ENCODE measurements around the gene INSRR.

INSRR gene

GRCh38 chr1:156862584-156862983 lies 3.7 kb upstream of the INSRR start:
- CTCF ChIA-PET, result interaction anchor here (4.2 to 12.2 kb wide), 6 partner anchors 16 to 172 kb away, joined by 30 to 282 read pairs (median 66); partner anchors contain the start of genes ISG20L2, METTL25B and PEAR1
- POLR2A ChIA-PET, result no interaction called here
- 100% methylated on average over 1 of the region's 6 CpGs for WGBS (ENCODE audit: insufficient coverage)

GRCh38 chr1:156860628-156861423 lies 1.9 kb upstream of the INSRR start, which contains the start of gene NTRK1:
Gene NTRK1, plus strand, starts transcription at chr1:156860865. Its CDS starts 70 bp downstream, at chr1:156860935.
- Histone ChIP-seq H3K27ac (ENCODE audit: insufficient read depth in 1 of 2, low read depth in 1 of 2, low read length in 2 of 2, poor library complexity in 1 of 2, severe bottlenecking in 2 of 2) (no peak within 1 kb of the TSS), H3K36me3 (ENCODE audit: control insufficient read depth in 4 of 4, insufficient read depth in 4 of 4, low read length in 3 of 4) (no peaks in the 10 kb centered on the region), H3K9me3 (ENCODE audit: control extremely low read depth in 1 of 5, control insufficient read depth in 4 of 5, insufficient read depth in 2 of 5, low read depth in 1 of 5, low read length in 4 of 5) (no peaks in the 10 kb centered on the region), H3K27me3 (replicated peaks in 2 of 5; ENCODE audit: control insufficient read depth in 4 of 5, insufficient read depth in 5 of 5, low read length in 4 of 5) (peaks cover 0 to 78% (median 47%) of the 10 kb centered on the region in 5 experiments), H3K4me3 (ENCODE audit: control insufficient read depth in 1 of 7, extremely low read depth in 1 of 7, insufficient read depth in 4 of 7, low read depth in 2 of 7, low read length in 6 of 7) (peak within 1 kb of the TSS; percentile 22 to 69 (median 54)), H3K4me1 (ENCODE audit: control extremely low read depth in 1 of 4, control insufficient read depth in 4 of 4, insufficient read depth in 4 of 4, low read length in 3 of 4) (peaks cover 2 to 46% (median 45%) of the 10 kb centered on the region in 4 experiments)
- DNase-seq, result peak; percentile 52 to 78 (median 72)
- CTCF ChIA-PET, result interaction anchor here (0.7 to 12.2 kb wide), 36 partner anchors 10 to 176 kb away, joined by 3 to 282 read pairs (median 5); partner anchors contain the start of genes ISG20L2, METTL25B, PEAR1 and SH2D2A
- WGBS (ENCODE audit: insufficient coverage), result 4% methylated on average over 53 of the region's 69 CpGs
- POLR2A ChIA-PET, result interaction anchor here (0.8 kb wide), 1 partner anchor 113 kb away, joined by 4 read pairs; no protein-coding TSS in a partner anchor

More at GRCh38 chr1:156862584-156862983, 3.7 kb upstream of the INSRR start:
- H3K36me3 ChIP-seq (ENCODE audit: control insufficient read depth in 4 of 4, insufficient read depth in 4 of 4, low read length in 3 of 4), result no peaks in the 10 kb centered on the region
- peaks cover 0 to 65% (median 38%) of the 10 kb centered on the region in 5 experiments for H3K27me3 ChIP-seq (replicated peaks in 2 of 5; ENCODE audit: control insufficient read depth in 4 of 5, insufficient read depth in 5 of 5, low read length in 4 of 5)
- no peaks in the 10 kb centered on the region for H3K9me3 ChIP-seq (ENCODE audit: control extremely low read depth in 1 of 5, control insufficient read depth in 4 of 5, insufficient read depth in 2 of 5, low read depth in 1 of 5, low read length in 4 of 5)
- no peak overlapping the region for H3K4me3 ChIP-seq (ENCODE audit: control insufficient read depth in 1 of 7, extremely low read depth in 1 of 7, insufficient read depth in 4 of 7, low read depth in 2 of 7, low read length in 6 of 7)
- H3K4me1 ChIP-seq (ENCODE audit: control extremely low read depth in 1 of 4, control insufficient read depth in 4 of 4, insufficient read depth in 4 of 4, low read length in 3 of 4), result peaks cover 2 to 62% (median 59%) of the 10 kb centered on the region in 4 experiments
- peak overlapping the region in 1 of 2 experiments; percentile 40 for H3K27ac ChIP-seq (ENCODE audit: insufficient read depth in 1 of 2, low read depth in 1 of 2, low read length in 2 of 2, poor library complexity in 1 of 2, severe bottlenecking in 2 of 2)
- DNase-seq, result no peak

GRCh38 chr1:156860113-156860627 lies 1.3 kb upstream of the INSRR start:
- no peaks in the 10 kb centered on the region for H3K36me3 ChIP-seq (ENCODE audit: control insufficient read depth in 4 of 4, insufficient read depth in 4 of 4, low read length in 3 of 4)
- H3K27me3 ChIP-seq (replicated peaks in 2 of 5; ENCODE audit: control insufficient read depth in 4 of 5, insufficient read depth in 5 of 5, low read length in 4 of 5), result peaks cover 0 to 78% (median 47%) of the 10 kb centered on the region in 5 experiments
- peak; percentile 31 to 61 (median 57) for DNase-seq
- peaks cover 2 to 43% (median 39%) of the 10 kb centered on the region in 4 experiments for H3K4me1 ChIP-seq (ENCODE audit: control extremely low read depth in 1 of 4, control insufficient read depth in 4 of 4, insufficient read depth in 4 of 4, low read length in 3 of 4)
- ChIA-PET CTCF (interaction anchor here (0.7 to 12.2 kb wide), 46 partner anchors 8 to 212 kb away, joined by 3 to 282 read pairs (median 4); partner anchors contain the start of genes ISG20L2, METTL25B, MRPL24 and PEAR1), POLR2A (interaction anchor here (0.6 to 1.3 kb wide), 2 partner anchors 14 to 134 kb away, joined by 3 read pairs; no protein-coding TSS in a partner anchor)
- H3K4me3 ChIP-seq (ENCODE audit: control insufficient read depth in 1 of 7, extremely low read depth in 1 of 7, insufficient read depth in 4 of 7, low read depth in 2 of 7, low read length in 6 of 7), result peak overlapping the region; percentile 22 to 69 (median 54)
- H3K9me3 ChIP-seq (ENCODE audit: control extremely low read depth in 1 of 5, control insufficient read depth in 4 of 5, insufficient read depth in 2 of 5, low read depth in 1 of 5, low read length in 4 of 5), result no peaks in the 10 kb centered on the region
- no peak overlapping the region for H3K27ac ChIP-seq (ENCODE audit: insufficient read depth in 1 of 2, low read depth in 1 of 2, low read length in 2 of 2, poor library complexity in 1 of 2, severe bottlenecking in 2 of 2)
- 1% methylated on average over 34 of the region's 35 CpGs for WGBS (ENCODE audit: insufficient coverage)

- Histone ChIP-seq H3K27ac (ENCODE audit: insufficient read depth in 1 of 2, low read depth in 1 of 2, low read length in 2 of 2, poor library complexity in 1 of 2, severe bottlenecking in 2 of 2) (no peak overlapping the region), H3K27me3 (replicated peaks in 2 of 5; ENCODE audit: control insufficient read depth in 4 of 5, insufficient read depth in 5 of 5, low read length in 4 of 5) (peaks cover 0 to 78% (median 48%) of the 10 kb centered on the region in 5 experiments), H3K9me3 (ENCODE audit: control extremely low read depth in 1 of 5, control insufficient read depth in 4 of 5, insufficient read depth in 2 of 5, low read depth in 1 of 5, low read length in 4 of 5) (no peaks in the 10 kb centered on the region), H3K4me3 (ENCODE audit: control insufficient read depth in 1 of 7, extremely low read depth in 1 of 7, insufficient read depth in 4 of 7, low read depth in 2 of 7, low read length in 6 of 7) (peak overlapping the region; percentile 8 to 69 (median 54)), H3K36me3 (ENCODE audit: control insufficient read depth in 4 of 4, insufficient read depth in 4 of 4, low read length in 3 of 4) (no peaks in the 10 kb centered on the region), H3K4me1 (ENCODE audit: control extremely low read depth in 1 of 4, control insufficient read depth in 4 of 4, insufficient read depth in 4 of 4, low read length in 3 of 4) (peaks cover 2 to 43% (median 38%) of the 10 kb centered on the region in 4 experiments)
- DNase-seq, result peak in 2 of 3 donors; percentile 25 to 35
- ChIA-PET CTCF (interaction anchor here (0.7 to 12.2 kb wide), 38 partner anchors 9 to 212 kb away, joined by 3 to 282 read pairs (median 4); partner anchors contain the start of genes ISG20L2, METTL25B, MRPL24 and PEAR1), POLR2A (interaction anchor here (0.6 to 1.3 kb wide), 3 partner anchors 14 to 229 kb away, joined by 3 to 4 read pairs (median 3); no protein-coding TSS in a partner anchor)
- WGBS (ENCODE audit: insufficient coverage), result 3% methylated on average over 28 of the region's 33 CpGs
These were observed 701 bp upstream of the INSRR start for GRCh38 chr1:156859523-156860112.

GRCh38 chr1:156858555-156858956 lies 361 bp downstream of the INSRR start:
- H3K27me3 ChIP-seq (replicated peaks in 2 of 5; ENCODE audit: control insufficient read depth in 4 of 5, insufficient read depth in 5 of 5, low read length in 4 of 5), result peaks cover 0 to 73% (median 54%) of the 10 kb centered on the region in 5 experiments
- H3K9me3 ChIP-seq (ENCODE audit: control extremely low read depth in 1 of 5, control insufficient read depth in 4 of 5, insufficient read depth in 2 of 5, low read depth in 1 of 5, low read length in 4 of 5), result no peaks in the 10 kb centered on the region
- no peak overlapping the region for H3K27ac ChIP-seq (ENCODE audit: insufficient read depth in 1 of 2, low read depth in 1 of 2, low read length in 2 of 2, poor library complexity in 1 of 2, severe bottlenecking in 2 of 2)
- H3K4me1 ChIP-seq (ENCODE audit: control extremely low read depth in 1 of 4, control insufficient read depth in 4 of 4, insufficient read depth in 4 of 4, low read length in 3 of 4), result peaks cover 2 to 37% (median 34%) of the 10 kb centered on the region in 4 experiments
- DNase-seq, result no peak
- WGBS (ENCODE audit: insufficient coverage), result 52% methylated on average over 5 of the region's 5 CpGs
- CTCF ChIA-PET, result interaction anchor here (0.7 to 12.2 kb wide), 12 partner anchors 12 to 168 kb away, joined by 3 to 282 read pairs (median 9); partner anchors contain the start of genes ISG20L2, METTL25B and PEAR1
- H3K36me3 ChIP-seq (ENCODE audit: control insufficient read depth in 4 of 4, insufficient read depth in 4 of 4, low read length in 3 of 4), result no peaks in the 10 kb centered on the region
- POLR2A ChIA-PET, result no interaction called here
- H3K4me3 ChIP-seq (ENCODE audit: control insufficient read depth in 1 of 7, extremely low read depth in 1 of 7, insufficient read depth in 4 of 7, low read depth in 2 of 7, low read length in 6 of 7), result peak overlapping the region in 1 of 7 experiments; percentile 24

GRCh38 chr1:156857532-156857931 lies 1.4 kb downstream of the INSRR start:
- H3K4me1 ChIP-seq (ENCODE audit: control extremely low read depth in 1 of 4, control insufficient read depth in 4 of 4, insufficient read depth in 4 of 4, low read length in 3 of 4), result peaks cover 2 to 31% (median 29%) of the 10 kb centered on the region in 4 experiments
- H3K27me3 ChIP-seq (replicated peaks in 2 of 5; ENCODE audit: control insufficient read depth in 4 of 5, insufficient read depth in 5 of 5, low read length in 4 of 5), result peaks cover 0 to 65% (median 54%) of the 10 kb centered on the region in 5 experiments
- no peak overlapping the region for H3K27ac ChIP-seq (ENCODE audit: insufficient read depth in 1 of 2, low read depth in 1 of 2, low read length in 2 of 2, poor library complexity in 1 of 2, severe bottlenecking in 2 of 2)
- no CpG with 5 or more reads among the region's 3 CpGs for WGBS (ENCODE audit: insufficient coverage)
- ChIA-PET CTCF (interaction anchor here (0.9 to 12.2 kb wide), 12 partner anchors 11 to 131 kb away, joined by 3 to 282 read pairs (median 6); partner anchors contain the start of genes ISG20L2 and METTL25B), POLR2A (no interaction called here)
- H3K9me3 ChIP-seq (ENCODE audit: control extremely low read depth in 1 of 5, control insufficient read depth in 4 of 5, insufficient read depth in 2 of 5, low read depth in 1 of 5, low read length in 4 of 5), result no peaks in the 10 kb centered on the region
- no peak overlapping the region for H3K4me3 ChIP-seq (ENCODE audit: control insufficient read depth in 1 of 7, extremely low read depth in 1 of 7, insufficient read depth in 4 of 7, low read depth in 2 of 7, low read length in 6 of 7)
- no peak for DNase-seq
- H3K36me3 ChIP-seq (ENCODE audit: control insufficient read depth in 4 of 4, insufficient read depth in 4 of 4, low read length in 3 of 4), result no peaks in the 10 kb centered on the region
